C1 segment of cervical spinal cord (tissue), 14 donors: Measurements from ENCODE around the gene BRICD5.

ENCODE experiments used
- DNase-seq, 14 donors: peaks; one replicate each; lab custom pipeline; 2025; lab: John Stamatoyannopoulos, UW

BRICD5 gene

DNA sequence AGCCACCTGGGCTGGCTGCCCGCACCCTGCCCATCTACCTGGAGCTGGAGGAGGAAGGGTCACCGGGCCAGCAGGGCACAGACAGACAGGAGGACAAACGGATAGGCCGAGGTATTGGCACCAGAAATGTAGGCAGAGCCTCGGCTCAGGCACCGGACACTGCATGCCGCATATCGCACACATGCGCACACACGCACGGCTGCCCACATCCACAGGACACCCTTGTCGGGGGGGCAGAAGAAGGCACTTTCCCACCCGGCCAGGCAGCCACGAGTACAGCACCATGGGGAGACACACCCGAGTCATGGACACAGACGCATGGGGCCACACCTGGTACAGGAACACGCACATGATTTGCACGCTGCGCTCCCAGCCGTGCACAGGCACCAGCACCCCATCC, 28.7 kb downstream of the BRICD5 start:
- DNase-seq = no peak

DNA sequence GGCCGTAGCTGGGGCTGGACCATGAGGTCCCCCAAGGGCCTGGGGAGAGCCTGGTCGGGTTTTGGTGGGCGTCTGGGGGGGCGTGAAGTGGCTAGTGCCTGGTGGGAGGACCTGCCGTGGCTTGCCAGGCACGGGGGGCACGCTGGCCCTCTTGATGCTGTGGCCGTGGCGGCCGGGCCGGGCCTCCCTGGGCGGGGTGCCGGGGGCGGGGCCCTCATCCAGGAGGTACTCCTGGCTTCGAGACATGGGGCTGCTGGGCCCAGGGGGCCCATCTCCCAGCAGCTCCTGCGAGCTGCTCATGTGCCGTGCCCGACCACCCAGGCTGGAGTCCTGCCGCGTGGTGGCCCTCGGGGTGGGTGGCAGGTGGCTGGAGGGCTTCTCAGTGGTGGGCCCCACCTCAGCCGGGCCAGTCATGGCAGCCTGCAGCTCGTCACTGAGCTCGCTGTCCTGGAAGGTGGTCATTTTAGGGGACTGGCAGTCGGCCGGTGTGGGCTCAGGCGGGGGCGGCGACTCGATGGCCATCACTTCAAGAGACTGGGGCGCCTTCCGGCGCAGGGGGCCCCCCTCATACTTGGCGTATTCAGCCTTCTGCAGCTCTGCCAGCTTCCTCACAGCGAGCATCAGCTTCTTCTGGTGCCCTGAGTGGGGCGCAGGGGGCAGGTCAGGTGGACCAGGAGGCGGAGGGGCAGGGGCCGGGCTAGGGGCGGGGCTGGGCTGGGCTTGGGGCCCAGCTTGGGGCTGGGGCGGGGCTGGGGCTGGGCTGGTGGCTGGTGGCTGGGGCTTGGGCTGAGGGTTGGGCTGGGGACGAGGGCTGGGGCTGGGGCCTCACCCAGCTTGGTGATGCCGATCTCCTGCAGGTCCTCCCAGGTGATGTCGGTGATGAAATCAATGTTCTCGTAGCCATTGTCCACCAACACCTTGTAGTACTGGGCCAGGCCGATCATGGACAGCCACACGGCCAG, 29.4 kb downstream of the BRICD5 start:
- no peak for DNase-seq

- DNase-seq = no peak
These were observed 30.2 kb downstream of the BRICD5 start for GRCh38 chr16:2180461-2180860.

- DNase-seq = no peak
These were observed 31.1 kb downstream of the BRICD5 start for GRCh38 chr16:2179576-2179975.

DNA sequence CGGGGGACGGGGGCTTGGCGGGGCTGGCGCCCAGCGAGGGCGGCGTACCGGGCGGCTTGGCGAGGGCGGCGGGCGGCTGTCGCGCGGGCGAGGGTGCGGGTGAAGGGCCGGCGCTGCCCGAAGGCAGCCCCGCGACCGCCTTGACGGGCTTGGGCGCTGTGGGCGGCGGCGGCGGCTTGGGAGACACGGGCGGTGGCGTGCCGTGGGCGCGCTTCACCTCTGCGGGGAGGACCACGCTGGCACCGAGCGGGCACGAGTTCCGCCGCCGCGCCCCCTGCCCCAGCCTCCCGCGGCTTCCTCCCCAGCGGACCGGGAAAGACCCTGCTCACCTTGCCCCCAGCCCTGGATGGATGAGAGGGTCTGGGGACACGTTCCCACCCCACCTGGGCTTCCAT, 31.6 kb downstream of the BRICD5 start:
- no peak for DNase-seq

DNA sequence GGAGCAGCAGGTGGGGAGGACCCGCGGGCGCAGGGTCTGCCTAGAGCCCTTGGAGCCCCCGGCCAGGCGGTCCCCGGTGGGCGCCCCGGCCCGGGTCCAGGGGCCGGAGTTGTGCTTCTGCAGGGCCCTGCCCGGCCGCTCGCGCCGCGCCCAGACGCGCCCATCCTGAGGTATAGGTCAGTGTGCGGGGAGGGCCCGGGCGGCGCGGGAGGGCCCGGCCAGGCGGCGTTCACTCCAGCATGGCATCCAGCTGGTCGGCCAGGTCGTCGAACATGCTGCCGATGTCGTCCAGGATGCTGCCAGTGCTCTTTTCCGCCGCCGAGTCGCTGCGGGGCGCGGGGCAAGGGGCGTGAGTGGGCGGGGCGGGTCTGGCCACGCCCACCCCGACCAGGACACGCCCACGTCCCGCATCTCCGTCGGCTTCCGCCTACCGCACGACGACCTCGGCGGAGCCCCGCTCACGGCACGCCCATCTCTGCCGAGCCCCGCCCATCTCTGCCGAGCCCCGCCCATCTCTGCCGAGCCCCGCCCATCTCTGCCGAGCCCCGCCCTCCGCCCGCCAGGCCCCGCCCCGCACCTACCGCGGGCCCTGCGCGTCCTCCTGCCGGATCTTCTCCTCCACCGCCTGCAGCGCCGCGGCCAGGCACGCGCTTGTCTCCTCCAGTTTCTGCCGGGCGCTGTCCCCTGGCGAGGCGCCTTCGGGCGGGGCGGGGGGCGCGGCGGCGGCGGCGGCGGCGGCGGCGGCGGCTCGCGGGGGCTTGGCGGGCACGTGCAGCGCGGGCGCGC, 32.1 kb downstream of the BRICD5 start:
- DNase-seq = no peak

DNA sequence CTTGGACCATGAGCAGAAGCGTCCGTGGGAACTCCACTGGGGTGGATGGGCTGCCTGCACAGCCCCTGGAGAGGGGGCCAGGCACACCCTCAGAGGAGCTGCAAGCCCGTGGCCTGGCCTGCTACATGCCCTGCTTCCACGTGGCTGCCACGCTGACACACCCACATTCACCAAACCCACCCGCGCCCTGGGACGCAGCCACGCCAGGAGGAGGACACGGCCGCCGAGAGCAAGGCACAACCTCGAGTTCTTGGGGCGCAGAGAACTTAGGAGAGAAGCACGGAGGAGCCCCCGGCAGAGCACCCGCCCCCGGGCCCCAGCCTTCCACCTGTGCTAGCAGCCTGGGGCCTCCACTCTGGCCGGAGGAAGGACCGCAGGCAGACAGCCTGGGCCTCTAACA, 33.1 kb downstream of the BRICD5 start:
- DNase-seq = no peak

- DNase-seq = no peak
These were observed 33.6 kb downstream of the BRICD5 start for GRCh38 chr16:2177101-2177500.

- no peak for DNase-seq
These were observed 34.6 kb downstream of the BRICD5 start for GRCh38 chr16:2176047-2176446.

DNA sequence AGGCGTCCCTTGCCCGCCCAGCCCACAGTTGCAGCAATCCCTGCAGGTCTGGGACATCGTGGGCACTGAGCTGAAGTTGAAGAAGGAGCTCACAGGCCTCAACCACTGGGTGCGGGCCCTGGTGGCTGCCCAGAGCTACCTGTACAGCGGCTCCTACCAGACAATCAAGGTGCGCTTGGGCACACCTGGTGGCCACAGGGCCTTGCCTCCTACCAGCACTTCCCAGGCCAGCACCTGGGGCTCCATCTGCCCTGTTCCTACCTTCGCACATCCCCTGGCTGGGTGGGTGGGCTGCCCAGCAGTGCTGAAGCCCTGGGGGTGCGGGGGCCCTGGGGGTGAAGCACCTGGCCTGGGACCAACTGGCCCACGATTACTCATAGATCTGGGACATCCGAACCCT, 35.2 kb downstream of the BRICD5 start:
- DNase-seq = no peak

DNA sequence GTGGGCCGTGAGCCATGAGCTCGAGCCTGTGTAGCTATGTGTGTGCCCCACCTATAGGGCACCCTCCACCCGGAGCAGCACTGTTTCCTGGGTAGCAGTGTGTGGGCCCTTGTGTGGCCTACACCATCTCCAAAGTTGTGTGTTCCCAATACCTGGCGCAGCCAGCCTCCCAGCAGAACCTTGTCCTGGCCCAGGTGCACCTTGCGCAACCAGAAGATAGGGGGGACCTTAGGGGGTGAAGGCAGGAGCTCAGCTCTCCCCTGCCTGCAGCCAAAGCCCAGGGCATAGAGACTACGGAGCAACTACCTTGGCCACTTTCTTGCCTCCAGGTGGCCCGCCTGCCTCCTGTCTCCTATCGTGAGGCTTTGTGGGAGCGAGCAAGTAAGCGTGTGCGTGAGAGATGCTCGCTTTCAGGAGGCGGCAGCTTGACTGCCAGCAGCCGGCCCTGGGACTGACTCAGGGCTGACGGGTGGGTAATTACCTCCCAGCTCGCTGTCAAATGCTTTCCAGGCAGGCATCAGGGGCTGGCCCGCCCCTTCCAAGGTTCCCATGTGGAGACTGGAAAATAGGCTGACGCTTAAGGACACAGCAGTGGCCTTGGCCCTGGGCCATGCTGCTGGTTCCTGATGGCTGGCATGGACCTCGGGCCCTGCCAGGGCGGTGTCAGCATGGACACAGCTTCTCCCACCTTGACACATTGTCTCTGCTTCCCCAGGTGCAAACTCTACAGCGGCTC, 36.1 kb downstream of the BRICD5 start:
- DNase-seq = peak in 1 of 14 donors; percentile 56

DNA sequence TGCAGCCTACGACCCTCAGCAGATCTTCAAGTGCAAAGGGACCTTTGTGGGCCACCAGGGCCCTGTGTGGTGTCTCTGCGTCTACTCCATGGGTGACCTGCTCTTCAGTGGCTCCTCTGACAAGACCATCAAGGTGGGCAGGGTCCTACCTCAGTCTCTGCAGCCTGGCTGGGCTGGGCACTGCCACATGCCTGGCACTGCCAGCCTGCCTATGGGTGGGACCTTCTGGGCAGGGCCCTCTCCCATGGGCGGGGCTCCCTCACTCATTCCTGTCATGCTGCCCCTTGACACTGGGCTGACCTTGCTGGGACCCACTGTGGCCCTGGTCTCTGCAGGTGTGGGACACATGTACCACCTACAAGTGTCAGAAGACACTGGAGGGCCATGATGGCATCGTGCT, 36.7 kb downstream of the BRICD5 start:
- DNase-seq = no peak

GRCh38 chr16:2173366-2173765, 37.3 kb downstream of the BRICD5 start:
- DNase-seq = no peak

GRCh38 chr16:2172688-2173335, 37.9 kb downstream of the BRICD5 start:
- DNase-seq = no peak

DNA sequence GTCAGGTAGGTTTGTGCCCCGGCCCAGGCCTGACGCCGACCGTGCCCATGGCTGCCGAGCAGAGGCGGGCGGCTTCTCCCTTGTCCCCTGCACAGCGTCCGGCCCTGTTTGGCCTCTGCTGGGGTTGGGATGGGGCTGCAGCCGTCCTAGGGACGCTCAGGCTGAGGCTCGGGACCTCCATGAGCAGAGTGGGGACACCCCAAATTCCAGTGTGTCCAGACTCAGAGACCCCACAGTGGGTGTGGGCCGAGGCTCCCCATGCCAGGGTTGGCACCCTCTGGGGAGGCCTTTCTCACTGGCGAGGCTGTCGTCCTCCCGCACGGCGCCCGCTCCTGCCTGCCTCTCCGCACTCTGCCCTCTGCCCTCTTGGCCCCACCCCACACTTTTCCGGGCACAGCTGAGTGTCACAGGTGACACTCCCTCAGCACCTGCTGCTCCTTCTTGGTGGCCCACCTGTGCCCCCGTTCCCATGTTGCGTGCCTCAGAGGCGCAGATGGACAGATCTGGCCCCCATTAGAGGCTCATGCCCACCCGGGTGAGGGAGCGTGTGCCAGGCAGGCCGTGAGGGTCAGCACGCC, 39.0 kb downstream of the BRICD5 start:
- DNase-seq = no peak

GRCh38 chr16:2170587-2171435, 39.9 kb downstream of the BRICD5 start:
- DNase-seq = no peak

GRCh38 chr16:2170080-2170479, 40.6 kb downstream of the BRICD5 start:
- DNase-seq = no peak

DNA sequence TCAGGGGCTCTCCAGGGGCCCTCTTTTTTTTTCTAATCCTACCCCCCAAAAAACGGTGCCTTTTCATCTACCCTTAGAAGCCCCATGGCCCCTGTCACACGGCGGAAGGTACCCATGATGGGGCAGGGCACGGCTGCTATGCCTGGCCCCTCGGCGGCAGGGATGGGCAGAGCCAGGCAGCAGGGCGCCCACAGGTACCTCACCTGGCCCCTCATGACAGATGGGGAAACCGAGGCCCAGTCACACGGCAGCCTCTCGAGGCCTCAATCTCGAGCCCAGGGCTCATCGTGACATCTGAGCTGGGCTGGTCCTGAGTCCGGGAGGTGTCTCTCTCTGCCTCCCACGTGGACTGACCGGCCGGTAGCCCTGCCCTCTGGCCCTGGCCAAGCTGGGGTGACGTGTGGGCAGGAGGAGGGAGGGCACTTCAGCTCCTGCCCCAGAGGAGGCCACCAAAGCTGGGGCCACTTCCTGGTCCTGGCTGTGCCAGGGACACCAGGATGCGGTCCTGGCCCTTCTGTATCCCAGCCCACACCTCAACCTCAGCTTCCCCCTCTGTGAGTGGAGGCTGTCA, 43.5 kb downstream of the BRICD5 start:
- no peak for DNase-seq

- DNase-seq = no peak
These were observed 44.2 kb downstream of the BRICD5 start for GRCh38 chr16:2166263-2167067.
